BLaER1 treated with 17β-estradiol and CSF1 and Interleukin-3, amounts not matched to agents 10 nM and 100 nM (cell line): Measurements from ENCODE around the gene ARMC12.

Experiments
- H3K27ac ChIP-seq, 11 experiments: shearing (Covaris generic); formaldehyde crosslinking; 2 replicates each; pipeline ENCODE4 v1.8.1; 2022
- H3K27me3 ChIP-seq, 11 experiments: shearing (Covaris generic); formaldehyde crosslinking; 2 replicates each; pipeline ENCODE4 v1.8.1; 2022
- H3K36me3 ChIP-seq, 11 experiments: shearing (Covaris generic); formaldehyde crosslinking; 2 replicates each; pipeline ENCODE4 v1.8.1; 2022
- H3K4me1 ChIP-seq, 10 experiments: shearing (Covaris generic); formaldehyde crosslinking; 2 replicates each; pipeline ENCODE4 v1.8.1; 2022
- H3K4me2 ChIP-seq, 11 experiments: shearing (Covaris generic); formaldehyde crosslinking; 2 replicates each; pipeline ENCODE4 v1.8.1; 2022
- H3K4me3 ChIP-seq, 10 experiments: shearing (Covaris generic); formaldehyde crosslinking; 2 replicates each; pipeline ENCODE4 v1.8.1; 2022
- H3K9ac ChIP-seq, 11 experiments: shearing (Covaris generic); formaldehyde crosslinking; 2 replicates each; pipeline ENCODE4 v1.8.1; 2022
- H3K9me3 ChIP-seq, 11 experiments: shearing (Covaris generic); formaldehyde crosslinking; replicated peaks in 1 of 11; 2 replicates each; pipeline ENCODE4 v1.8.1; 2022
- H4K20me1 ChIP-seq, 11 experiments: shearing (Covaris generic); formaldehyde crosslinking; 2 replicates each; pipeline ENCODE4 v1.8.1; 2022
- Cebpa-rat ChIP-seq, 11 experiments: shearing (Covaris generic); IDR thresholded peaks; 2 replicates each; pipeline ENCODE4 v1.8.1; 2022

The ARMC12 gene

DNA sequence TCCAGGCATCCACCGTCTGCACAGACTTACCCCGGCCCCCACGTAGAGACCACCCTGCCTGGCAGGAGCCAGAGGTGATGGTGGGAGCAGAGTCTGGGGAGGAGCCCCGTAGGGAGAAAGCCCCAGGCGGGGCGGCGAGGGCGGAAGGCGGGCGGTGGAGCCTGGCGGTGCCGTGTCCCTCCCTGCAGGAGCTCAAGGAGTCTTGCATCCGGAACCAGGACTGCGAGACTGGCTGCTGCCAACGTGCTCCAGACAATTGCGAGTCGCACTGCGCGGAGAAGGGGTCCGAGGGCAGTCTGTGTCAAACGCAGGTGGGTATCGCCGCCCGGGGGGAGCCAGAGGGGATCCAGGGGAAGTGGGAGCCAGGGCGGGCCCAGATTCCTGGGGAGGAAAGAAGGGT, 50.0 kb downstream of the ARMC12 start:
- Histone ChIP-seq H3K27ac (no peak overlapping the region), H3K36me3 (no peaks in the 10 kb centered on the region), H3K9me3 (no peaks in the 10 kb centered on the region), H3K27me3 (peaks cover 0 to 16% (median 11%) of the 10 kb centered on the region in 11 experiments; a peak in 9 of 22 replicates), H4K20me1 (no peaks in the 10 kb centered on the region), H3K9ac (no peak overlapping the region), H3K4me1 (no peaks in the 10 kb centered on the region), H3K4me3 (no peak overlapping the region), H3K4me2 (no peak overlapping the region)
- no peak for TF ChIP-seq Cebpa-rat (IDR thresholded peaks at IDR 0.05)

DNA sequence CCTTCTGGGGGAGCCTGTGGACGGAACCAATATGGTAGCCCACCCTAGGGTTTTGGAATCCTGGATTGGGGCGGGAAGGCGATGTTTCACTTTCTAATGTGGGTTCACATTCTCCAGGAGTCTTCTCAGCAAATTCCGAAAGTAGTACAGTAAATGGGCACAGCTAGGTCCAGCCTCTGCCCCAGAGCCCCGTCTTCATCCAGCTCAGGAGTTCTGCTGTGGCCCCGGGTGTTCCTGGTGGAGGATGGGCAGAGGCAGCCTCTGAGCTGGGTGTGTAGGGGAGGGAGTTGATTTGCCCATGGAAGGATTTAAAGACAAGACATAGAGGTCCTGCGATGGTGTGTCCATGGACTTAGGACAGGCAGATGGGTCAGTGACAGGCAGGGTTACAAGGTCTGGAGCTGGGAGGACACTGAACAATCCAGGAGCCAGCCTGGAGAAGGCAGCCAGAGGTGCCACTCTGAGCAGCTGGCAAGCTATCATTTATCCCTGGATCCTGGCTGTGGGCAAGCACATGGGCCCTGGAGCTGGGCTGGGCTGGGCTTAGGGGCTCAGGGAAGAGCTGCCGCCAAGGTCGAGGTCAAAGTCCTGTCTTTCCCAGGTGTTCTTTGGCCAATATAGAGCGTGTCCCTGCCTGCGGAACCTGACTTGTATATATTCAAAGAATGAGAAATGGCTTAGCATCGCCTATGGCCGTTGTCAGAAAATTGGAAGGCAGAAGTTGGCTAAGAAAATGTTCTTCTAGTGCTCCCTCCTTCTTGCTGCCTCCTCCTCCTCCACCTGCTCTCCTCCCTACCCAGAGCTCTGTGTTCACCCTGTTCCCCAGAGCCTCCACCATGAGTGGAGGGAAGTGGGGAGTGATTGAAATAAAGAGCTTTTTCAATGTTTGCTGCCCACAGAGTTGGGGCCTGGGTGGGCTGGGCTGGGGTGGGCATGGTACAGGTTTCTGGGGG, 50.7 kb downstream of the ARMC12 start:
- Histone ChIP-seq H3K4me3 (no peak overlapping the region), H3K9ac (no peak overlapping the region), H3K9me3 (no peaks in the 10 kb centered on the region), H3K27me3 (peaks cover 0 to 16% (median 11%) of the 10 kb centered on the region in 11 experiments; a peak in 9 of 22 replicates), H3K36me3 (no peaks in the 10 kb centered on the region), H3K4me1 (no peaks in the 10 kb centered on the region), H3K27ac (no peak overlapping the region), H4K20me1 (0 out of 22 replicates have a peak, but pooled peaks cover 0 to under 1% (median 0%) of the 10 kb centered on the region in 11 experiments), H3K4me2 (no peak overlapping the region)
- no peak for TF ChIP-seq Cebpa-rat (IDR thresholded peaks at IDR 0.05)

DNA sequence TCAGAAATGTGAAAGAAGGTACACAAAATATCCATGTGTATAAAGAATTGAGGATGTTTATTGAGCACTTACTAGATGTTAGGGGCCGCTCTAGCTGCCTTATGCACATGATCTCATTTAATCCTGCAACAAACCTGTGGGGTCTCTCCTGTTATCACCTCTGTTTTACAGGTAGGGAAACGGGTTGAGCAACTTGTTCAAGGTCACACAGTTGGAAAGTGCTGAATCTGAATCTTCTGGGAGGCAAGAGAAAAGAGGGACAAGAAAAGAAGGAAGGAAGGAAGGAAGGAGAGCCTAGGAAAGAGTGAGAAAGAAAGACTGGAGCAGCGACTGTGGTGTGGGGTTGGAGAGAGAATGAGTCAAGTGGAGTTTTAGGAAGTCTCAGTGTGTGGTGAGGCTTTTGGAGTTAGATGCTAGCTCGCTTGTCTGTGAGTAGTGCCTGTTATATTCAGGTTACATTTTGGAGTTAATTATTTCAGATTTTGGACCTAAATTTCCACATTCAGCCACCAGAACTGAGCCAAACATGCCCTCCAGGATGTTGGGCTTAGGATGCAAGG, 51.7 kb downstream of the ARMC12 start:
- Histone ChIP-seq H3K4me2 (no peak overlapping the region), H3K9ac (no peak overlapping the region), H3K36me3 (no peaks in the 10 kb centered on the region), H3K4me3 (no peak overlapping the region), H3K9me3 (no peaks in the 10 kb centered on the region), H3K27me3 (peaks cover 0 to 16% (median 11%) of the 10 kb centered on the region in 11 experiments; a peak in 9 of 22 replicates), H3K27ac (no peak overlapping the region), H3K4me1 (no peaks in the 10 kb centered on the region), H4K20me1 (0 out of 22 replicates have a peak, but pooled peaks cover 0 to 4% (median 0%) of the 10 kb centered on the region in 11 experiments)
- TF ChIP-seq Cebpa-rat (IDR thresholded peaks at IDR 0.05), result no peak

DNA sequence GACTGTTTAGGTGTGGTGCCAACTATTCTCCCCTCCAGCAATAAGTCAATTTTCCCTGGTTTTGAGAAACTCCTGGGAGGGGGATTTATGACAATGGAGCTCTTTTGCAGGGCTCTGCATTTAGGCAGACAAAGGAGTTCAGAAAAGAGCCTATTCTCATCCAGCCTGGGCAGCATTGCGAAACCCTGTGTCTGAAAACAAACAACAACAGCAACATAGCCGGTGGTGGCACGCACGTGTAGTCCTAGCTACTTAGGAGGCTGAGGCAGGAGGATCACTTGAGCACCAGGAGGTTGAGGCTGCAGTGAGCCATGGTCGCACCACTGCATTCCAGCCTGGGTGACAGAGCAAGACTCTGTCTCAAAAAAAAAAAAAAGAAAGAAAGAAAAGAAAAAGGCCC, 53.9 kb downstream of the ARMC12 start:
- H4K20me1 ChIP-seq, result peaks cover 0 to 4% (median 0%) of the 10 kb centered on the region in 11 experiments; a peak in 1 of 22 replicates
- H3K36me3 ChIP-seq, result no peaks in the 10 kb centered on the region
- no peaks in the 10 kb centered on the region for H3K9me3 ChIP-seq
- no peaks in the 10 kb centered on the region for H3K4me1 ChIP-seq
- no peak overlapping the region for H3K4me3 ChIP-seq
- peak in 8 of 11 experiments; percentile 44 to 90 (median 65); a peak in 13 of 22 replicates for TF ChIP-seq Cebpa-rat (IDR thresholded peaks at IDR 0.05)
- no peak overlapping the region for H3K9ac ChIP-seq
- H3K27ac ChIP-seq, result no peak overlapping the region
- H3K27me3 ChIP-seq, result peaks cover 0 to 16% (median 11%) of the 10 kb centered on the region in 11 experiments; a peak in 9 of 22 replicates
- no peak overlapping the region for H3K4me2 ChIP-seq

DNA sequence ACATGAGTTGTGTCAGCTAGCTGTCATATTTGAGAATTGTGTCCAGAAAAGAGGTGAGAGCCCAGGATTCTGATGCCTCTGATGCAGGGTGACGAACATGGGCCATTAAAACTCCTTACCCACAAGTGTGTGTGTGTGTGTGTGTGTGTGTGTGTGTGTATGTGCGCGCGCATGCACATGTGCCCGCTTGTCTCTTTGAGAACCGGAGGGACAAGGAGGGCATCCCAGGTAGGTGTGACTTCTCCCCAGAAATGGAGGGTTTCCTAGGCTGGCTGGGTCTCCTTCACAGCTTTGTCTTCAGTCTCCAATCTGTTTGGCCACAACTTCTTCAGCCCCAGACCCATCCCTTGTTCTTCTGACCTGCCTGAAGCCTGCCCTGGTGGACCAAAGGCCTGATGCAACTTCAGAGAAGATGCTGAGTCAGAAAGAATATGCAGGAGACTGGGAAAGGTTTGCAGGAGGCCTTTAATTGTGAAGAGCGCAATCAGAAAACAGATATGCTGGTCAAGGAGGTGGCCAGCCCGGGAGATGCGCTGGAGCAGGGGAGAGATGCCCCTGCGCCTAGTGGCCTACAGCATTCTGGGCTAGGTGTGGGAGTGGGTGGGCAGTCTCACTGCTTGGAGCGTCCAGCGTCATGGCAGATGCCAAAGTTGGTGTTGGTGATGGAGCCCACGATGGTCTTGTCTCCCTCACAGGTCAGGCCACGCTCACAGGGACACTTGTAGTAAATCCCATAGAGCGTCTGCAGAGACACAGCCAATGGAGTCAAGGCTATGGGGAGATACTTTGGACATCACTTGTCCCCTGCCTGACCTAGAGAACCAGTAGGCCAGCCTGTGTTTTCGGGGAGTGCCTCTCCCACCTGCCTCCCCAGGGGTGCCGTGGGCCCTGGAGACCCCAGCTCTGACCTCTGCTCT, 58.0 kb downstream of the ARMC12 start:
- no peak overlapping the region for H3K4me2 ChIP-seq
- H3K27me3 ChIP-seq, result no peaks in the 10 kb centered on the region
- H3K4me3 ChIP-seq, result no peak overlapping the region
- no peak overlapping the region for H3K27ac ChIP-seq
- H3K9me3 ChIP-seq, result no peaks in the 10 kb centered on the region
- no peak overlapping the region for H3K9ac ChIP-seq
- no peak; a peak in 1 of 22 replicates for TF ChIP-seq Cebpa-rat (IDR thresholded peaks at IDR 0.05)
- peaks cover 0 to 4% (median 0%) of the 10 kb centered on the region in 11 experiments; a peak in 2 of 22 replicates for H4K20me1 ChIP-seq
- peaks cover 0 to 10% (median 0%) of the 10 kb centered on the region in 10 experiments; a peak in 2 of 20 replicates for H3K4me1 ChIP-seq
- H3K36me3 ChIP-seq, result no peaks in the 10 kb centered on the region

DNA sequence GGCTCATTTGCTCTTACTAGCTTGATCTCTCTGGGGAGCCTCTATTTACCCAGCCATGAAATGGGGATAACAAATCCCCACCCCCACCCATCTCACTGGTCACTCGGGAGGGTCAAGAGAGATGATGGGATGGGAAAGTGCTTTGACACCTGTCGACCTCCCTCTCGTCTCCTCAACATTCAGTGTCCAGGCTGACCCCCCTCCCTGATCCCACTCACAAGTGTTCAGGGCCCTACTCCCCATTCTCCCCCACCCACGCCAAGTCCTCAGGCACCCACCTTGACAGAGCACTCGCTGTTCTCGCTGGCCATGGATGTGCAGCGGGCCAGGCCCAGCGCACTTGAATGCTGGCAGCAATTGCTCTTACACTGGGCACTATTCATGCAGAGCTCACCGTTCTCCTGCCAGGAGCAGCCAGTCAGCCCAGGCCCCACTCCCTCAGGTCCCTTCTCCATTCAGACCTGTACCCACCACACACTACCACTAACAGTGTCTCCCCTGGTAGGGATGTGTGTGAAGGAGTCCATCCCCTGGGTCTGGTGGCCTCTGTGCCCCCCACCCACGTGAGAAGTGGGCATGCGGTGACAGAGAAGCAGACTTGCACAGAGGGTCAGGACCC, 58.7 kb downstream of the ARMC12 start:
- no peak for TF ChIP-seq Cebpa-rat (IDR thresholded peaks at IDR 0.05)

DNA sequence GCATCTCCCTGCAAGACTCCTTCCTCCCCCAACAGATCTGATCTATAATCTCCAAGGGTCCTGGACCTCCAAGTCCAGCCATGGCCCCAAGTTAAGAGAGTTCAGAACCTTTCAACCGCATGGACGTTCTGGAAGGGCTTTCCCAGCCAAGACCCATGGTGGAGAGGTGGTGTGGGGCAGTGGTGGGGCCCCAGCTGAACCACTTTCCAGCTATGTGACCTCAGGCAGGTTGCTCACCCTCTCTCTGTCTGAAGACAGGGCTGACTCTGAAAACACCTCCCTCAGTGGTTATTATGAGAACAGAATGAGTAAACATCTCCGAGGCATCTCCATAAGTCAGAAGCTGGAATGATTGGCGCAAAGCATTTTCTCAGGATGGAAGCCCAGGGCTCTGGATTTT, 59.4 kb downstream of the ARMC12 start:
- no peaks in the 10 kb centered on the region for H3K9me3 ChIP-seq
- H3K36me3 ChIP-seq, result no peaks in the 10 kb centered on the region
- no peak overlapping the region for H3K9ac ChIP-seq
- peaks cover 0 to 10% (median 0%) of the 10 kb centered on the region in 10 experiments; a peak in 2 of 20 replicates for H3K4me1 ChIP-seq
- no peak for TF ChIP-seq Cebpa-rat (IDR thresholded peaks at IDR 0.05)
- no peak overlapping the region for H3K4me2 ChIP-seq
- H3K27me3 ChIP-seq, result no peaks in the 10 kb centered on the region
- no peak overlapping the region for H3K27ac ChIP-seq
- H4K20me1 ChIP-seq, result peaks cover 0 to 4% (median 0%) of the 10 kb centered on the region in 11 experiments; a peak in 2 of 22 replicates
- H3K4me3 ChIP-seq, result no peak overlapping the region

More for the DNA sequence above, 58.7 kb downstream of the ARMC12 start:
- peaks cover 0 to 10% (median 0%) of the 10 kb centered on the region in 10 experiments; a peak in 2 of 20 replicates for H3K4me1 ChIP-seq
- H4K20me1 ChIP-seq, result peaks cover 0 to 4% (median 0%) of the 10 kb centered on the region in 11 experiments; a peak in 2 of 22 replicates
- H3K36me3 ChIP-seq, result no peaks in the 10 kb centered on the region
- H3K27ac ChIP-seq, result no peak overlapping the region
- no peaks in the 10 kb centered on the region for H3K27me3 ChIP-seq
- no peak overlapping the region for H3K4me2 ChIP-seq
- H3K9ac ChIP-seq, result no peak overlapping the region
- H3K9me3 ChIP-seq, result no peaks in the 10 kb centered on the region
- H3K4me3 ChIP-seq, result no peak overlapping the region

DNA sequence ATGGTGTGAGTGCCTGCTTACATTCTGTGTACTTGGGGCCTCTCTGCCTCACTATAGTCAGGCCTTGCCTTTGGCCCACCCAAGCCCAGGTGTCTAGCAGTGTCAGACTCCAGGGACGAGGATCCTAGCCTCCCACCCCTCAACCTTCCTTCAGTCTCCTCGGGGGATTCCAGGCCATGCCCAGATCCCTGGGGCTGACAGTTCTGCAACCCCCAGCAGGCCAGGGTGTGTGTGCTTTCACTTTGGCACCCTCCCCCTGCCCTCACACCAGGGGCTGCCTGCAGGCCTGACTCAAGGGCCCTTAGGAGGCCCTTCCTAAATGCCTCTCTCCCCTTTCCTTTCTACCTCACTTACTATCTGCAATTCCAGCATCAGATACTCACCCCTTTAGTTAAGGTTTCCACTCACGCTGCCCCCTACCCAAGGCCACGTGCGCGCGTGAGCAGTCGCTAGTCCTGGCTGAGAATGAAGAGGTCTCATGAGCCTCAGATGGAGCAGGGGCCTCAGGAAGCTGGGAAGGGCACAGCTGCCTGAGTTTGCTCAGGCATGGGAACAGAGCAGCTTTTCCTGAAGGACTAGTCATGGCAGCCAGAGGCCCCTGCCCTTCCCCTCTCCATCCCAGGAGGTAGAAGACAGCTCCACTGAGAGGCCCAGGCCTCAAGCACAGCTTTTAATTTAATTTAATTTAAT, 61.1 kb downstream of the ARMC12 start:
- no peaks in the 10 kb centered on the region for H3K36me3 ChIP-seq
- no peaks in the 10 kb centered on the region for H3K9me3 ChIP-seq
- no peak for TF ChIP-seq Cebpa-rat (IDR thresholded peaks at IDR 0.05)
- no peak overlapping the region for H3K4me3 ChIP-seq
- H4K20me1 ChIP-seq, result no peaks in the 10 kb centered on the region; a peak in 2 of 22 replicates
- H3K4me1 ChIP-seq, result peaks cover 0 to 10% (median 0%) of the 10 kb centered on the region in 10 experiments; a peak in 2 of 20 replicates
- no peaks in the 10 kb centered on the region for H3K27me3 ChIP-seq
- 0 out of 22 replicates have a peak overlapping the region, but pooled peaks of 1 of the 11 experiments have one; percentile 0 for H3K4me2 ChIP-seq
- H3K27ac ChIP-seq, result no peak overlapping the region
- H3K9ac ChIP-seq, result no peak overlapping the region
